ENCODE measurements around the gene PPP2R5E. TPM values are rescaled to one million over a fixed set of nuclear protein-coding genes. Genes with fewer than 3 reads are reported as not detected.

The PPP2R5E gene
- total and polyA plus RNA-seq, 10 of the 15 experiments (the other 5 are each of a cell fraction or from before 2014, with no cell fraction given): 11.4 to 56.2 (median 22.7) TPM

DNA sequence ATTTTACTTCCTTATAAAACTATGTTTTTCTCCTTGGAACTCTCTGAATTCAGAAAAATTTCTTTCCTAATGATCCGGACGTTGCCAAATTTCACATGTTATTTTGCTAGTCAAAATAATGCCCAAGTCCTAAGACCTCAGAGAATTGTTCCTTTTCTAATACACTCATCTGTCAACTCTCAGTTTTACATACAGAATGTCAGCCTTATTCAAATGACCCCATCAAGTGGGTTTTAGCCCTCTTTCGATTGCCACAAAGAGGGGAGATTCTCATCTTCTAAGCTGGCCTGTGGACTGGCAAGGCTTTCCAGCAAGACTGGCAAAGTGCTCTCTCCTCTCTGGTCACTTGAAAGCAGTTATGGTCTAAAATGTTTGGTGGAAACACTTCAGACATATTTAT is 125.2 kb downstream of the PPP2R5E start (continued):
- peak; percentile 26; the same call in 1 of the 2 replicates for TF ChIP-seq PKNOX1 (IDR thresholded peaks at IDR 0.05)
- TF ChIP-seq, protein P1, sequence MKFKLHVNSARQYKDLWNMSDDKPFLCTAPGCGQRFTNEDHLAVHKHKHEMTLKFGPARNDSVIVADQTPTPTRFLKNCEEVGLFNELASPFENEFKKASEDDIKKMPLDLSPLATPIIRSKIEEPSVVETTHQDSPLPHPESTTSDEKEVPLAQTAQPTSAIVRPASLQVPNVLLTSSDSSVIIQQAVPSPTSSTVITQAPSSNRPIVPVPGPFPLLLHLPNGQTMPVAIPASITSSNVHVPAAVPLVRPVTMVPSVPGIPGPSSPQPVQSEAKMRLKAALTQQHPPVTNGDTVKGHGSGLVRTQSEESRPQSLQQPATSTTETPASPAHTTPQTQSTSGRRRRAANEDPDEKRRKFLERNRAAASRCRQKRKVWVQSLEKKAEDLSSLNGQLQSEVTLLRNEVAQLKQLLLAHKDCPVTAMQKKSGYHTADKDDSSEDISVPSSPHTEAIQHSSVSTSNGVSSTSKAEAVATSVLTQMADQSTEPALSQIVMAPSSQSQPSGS (IDR thresholded peaks at IDR 0.05; ENCODE audit: low read length): no peak
- no peak for TF ChIP-seq SMARCA5 (IDR thresholded peaks at IDR 0.05)
- no peak for TF ChIP-seq FOXK2 (IDR thresholded peaks at IDR 0.05)
- no peak for TF ChIP-seq KDM1A (IDR thresholded peaks at IDR 0.05; ENCODE audit: borderline replicate concordance)

GRCh38 chr14:63413009-63413408 is 130.2 kb downstream of the PPP2R5E start:
- Histone ChIP-seq H2AFZ (ENCODE audit: control insufficient read depth, low read depth, low read length) (no peak overlapping the region), H3K79me2 (ENCODE audit: control insufficient read depth, insufficient read depth, low read length) (peaks cover 4% of the 10 kb centered on the region), H3K9me3 (replicated peaks; ENCODE audit: control insufficient read depth, insufficient read depth, low read length) (no peaks in the 10 kb centered on the region), H3K9ac (ENCODE audit: control insufficient read depth, insufficient read depth, low read length) (no peak overlapping the region), H3K36me3 (ENCODE audit: control insufficient read depth in 2 of 2, insufficient read depth in 2 of 2, low read length in 1 of 2) (peaks cover 5 to 11% of the 10 kb centered on the region in 2 experiments), H3K4me1 (ENCODE audit: control insufficient read depth, insufficient read depth, low read length) (peaks cover 5% of the 10 kb centered on the region), H3K4me2 (ENCODE audit: control insufficient read depth, insufficient read depth) (no peak overlapping the region), H4K20me1 (ENCODE audit: control insufficient read depth, insufficient read depth) (no peaks in the 10 kb centered on the region), H3K27me3 (replicated peaks in 1 of 2; ENCODE audit: control insufficient read depth in 2 of 2, insufficient read depth in 2 of 2, low read length in 1 of 2) (no peaks in the 10 kb centered on the region), H3K4me3 (no peak overlapping the region), H3K27ac (ENCODE audit: control insufficient read depth, insufficient read depth) (no peak overlapping the region)
- no peak for ATAC-seq
- intact Hi-C loops (cut with micrococcal nuclease; ENCODE audit: unreplicated experiment) (loop anchor here (10.0 kb wide), 1 partner anchor 132 kb away; the partner anchor contains the start of gene PPP2R5E), in situ Hi-C loops (cut with MboI) (no loop called here)
- TF ChIP-seq, protein P2, sequence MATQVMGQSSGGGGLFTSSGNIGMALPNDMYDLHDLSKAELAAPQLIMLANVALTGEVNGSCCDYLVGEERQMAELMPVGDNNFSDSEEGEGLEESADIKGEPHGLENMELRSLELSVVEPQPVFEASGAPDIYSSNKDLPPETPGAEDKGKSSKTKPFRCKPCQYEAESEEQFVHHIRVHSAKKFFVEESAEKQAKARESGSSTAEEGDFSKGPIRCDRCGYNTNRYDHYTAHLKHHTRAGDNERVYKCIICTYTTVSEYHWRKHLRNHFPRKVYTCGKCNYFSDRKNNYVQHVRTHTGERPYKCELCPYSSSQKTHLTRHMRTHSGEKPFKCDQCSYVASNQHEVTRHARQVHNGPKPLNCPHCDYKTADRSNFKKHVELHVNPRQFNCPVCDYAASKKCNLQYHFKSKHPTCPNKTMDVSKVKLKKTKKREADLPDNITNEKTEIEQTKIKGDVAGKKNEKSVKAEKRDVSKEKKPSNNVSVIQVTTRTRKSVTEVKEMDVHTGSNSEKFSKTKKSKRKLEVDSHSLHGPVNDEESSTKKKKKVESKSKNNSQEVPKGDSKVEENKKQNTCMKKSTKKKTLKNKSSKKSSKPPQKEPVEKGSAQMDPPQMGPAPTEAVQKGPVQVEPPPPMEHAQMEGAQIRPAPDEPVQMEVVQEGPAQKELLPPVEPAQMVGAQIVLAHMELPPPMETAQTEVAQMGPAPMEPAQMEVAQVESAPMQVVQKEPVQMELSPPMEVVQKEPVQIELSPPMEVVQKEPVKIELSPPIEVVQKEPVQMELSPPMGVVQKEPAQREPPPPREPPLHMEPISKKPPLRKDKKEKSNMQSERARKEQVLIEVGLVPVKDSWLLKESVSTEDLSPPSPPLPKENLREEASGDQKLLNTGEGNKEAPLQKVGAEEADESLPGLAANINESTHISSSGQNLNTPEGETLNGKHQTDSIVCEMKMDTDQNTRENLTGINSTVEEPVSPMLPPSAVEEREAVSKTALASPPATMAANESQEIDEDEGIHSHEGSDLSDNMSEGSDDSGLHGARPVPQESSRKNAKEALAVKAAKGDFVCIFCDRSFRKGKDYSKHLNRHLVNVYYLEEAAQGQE (IDR thresholded peaks at IDR 0.05; ENCODE audit: low read depth, low read length): peak; percentile 61; the same call in 1 of the 2 replicates
- no peak for TF ChIP-seq NFXL1 (IDR thresholded peaks at IDR 0.05; ENCODE audit: borderline replicate concordance)
- ChIA-PET CTCF (interaction anchor here (1.6 kb wide), 1 partner anchor 22 kb away, joined by 4 read pairs; no protein-coding TSS in a partner anchor), POLR2A (no interaction called here), SMC1A (ENCODE audit: uncharacterized antibody, unreplicated experiment) (interaction anchor here (0.6 kb wide), 1 partner anchor 30 kb away, joined by 3 read pairs; no protein-coding TSS in a partner anchor), RAD21 (ENCODE audit: unreplicated experiment) (no interaction called here)
- 100% methylated on average over 1 of the region's 1 CpG for WGBS (ENCODE audit: insufficient coverage, insufficient replicate concordance, low lambda C conversion rate, missing lambda C conversion rate)
- BruUV-seq (replicated peaks): no TSS peak
- no peak for FAIRE-seq
- no peak for DNase-seq (ENCODE audit: low read depth, low spot score)

All from GM12878 (cell line).